Mesendoderm (in vitro differentiated cells): ENCODE results near the gene ANKS1A.

Experiments used
- DNase-seq: peaks from one replicate; pipeline ENCODE4 v3.0.0; 2013
- H2AK5ac ChIP-seq: 2 replicates; pipeline ENCODE4 v1.6.1; 2013; ENCODE audit warnings: low read length, inconsistent platforms
- H2BK120ac ChIP-seq: 2 replicates; pipeline ENCODE4 v1.6.1; 2013; ENCODE audit warnings: low read depth, mild to moderate bottlenecking, low read length, moderate library complexity, mixed read lengths
- H2BK15ac ChIP-seq: replicated peaks from 2 replicates; pipeline ENCODE4 v1.6.1; 2013; ENCODE audit warnings: low read depth, mild to moderate bottlenecking, moderate library complexity
- H2BK5ac ChIP-seq: 2 replicates; pipeline ENCODE4 v1.6.1; 2013; ENCODE audit warnings: low read length, inconsistent platforms
- H3K18ac ChIP-seq: 2 replicates; pipeline ENCODE4 v1.6.1; 2013; ENCODE audit warnings: mild to moderate bottlenecking, low read length, mixed read lengths
- H3K23ac ChIP-seq: one replicate; pipeline ENCODE4 v1.6.1; 2013; ENCODE audit warnings: low read length
- H3K27ac ChIP-seq: 2 replicates; pipeline ENCODE4 v1.5.1; 2013; ENCODE audit warnings: low read depth, mild to moderate bottlenecking, inconsistent platforms, low read length, moderate library complexity
- H3K27me3 ChIP-seq: 2 replicates; pipeline ENCODE4 v1.6.1; 2013; ENCODE audit warnings: low read length, control low read depth, mild to moderate bottlenecking, inconsistent platforms; ENCODE audit not compliant: insufficient read depth, poor library complexity
- H3K36me3 ChIP-seq: 2 replicates; pipeline ENCODE4 v1.6.1; 2013; ENCODE audit warnings: low read length, inconsistent platforms; ENCODE audit not compliant: control insufficient read depth, insufficient read depth
- H3K4ac ChIP-seq: one replicate; pipeline ENCODE4 v1.6.1; 2013; ENCODE audit warnings: low read depth, mild to moderate bottlenecking, low read length, moderate library complexity
- H3K4me1 ChIP-seq: 2 replicates; pipeline ENCODE4 v1.6.1; 2013; ENCODE audit warnings: low read depth, low read length, inconsistent platforms; ENCODE audit not compliant: control insufficient read depth
- H3K4me2 ChIP-seq: 2 replicates; pipeline ENCODE4 v1.6.1; 2013; ENCODE audit warnings: low read length
- H3K4me3 ChIP-seq: 2 replicates; pipeline ENCODE4 v1.5.1; 2013; ENCODE audit warnings: mild to moderate bottlenecking, low read length
- H3K56ac ChIP-seq: one replicate; pipeline ENCODE4 v1.6.1; 2013; ENCODE audit warnings: low read length
- H3K79me1 ChIP-seq: 2 replicates; pipeline ENCODE4 v1.6.1; 2013; ENCODE audit warnings: low read length, inconsistent platforms
- H3K79me2 ChIP-seq: 2 replicates; pipeline ENCODE4 v1.6.1; 2013; ENCODE audit warnings: mild to moderate bottlenecking, low read length; ENCODE audit not compliant: control insufficient read depth, insufficient read depth
- H3K9ac ChIP-seq: 2 replicates; pipeline ENCODE4 v1.6.1; 2013; ENCODE audit warnings: low read length, inconsistent platforms
- H4K5ac ChIP-seq: one replicate; pipeline ENCODE4 v1.6.1; 2013; ENCODE audit warnings: low read length
- H4K8ac ChIP-seq: one replicate; pipeline ENCODE4 v1.6.1; 2013; ENCODE audit warnings: low read depth, mild to moderate bottlenecking, control low read depth, low read length, moderate library complexity
- WGBS: extraction: QIAGEN DNeasy Blood & Tissue Kit; methylation state at CpG from one replicate; pipeline ENCODE4 v1.1.7; 2013; ENCODE audit warnings: low lambda C conversion rate, missing lambda C conversion rate; ENCODE audit not compliant: insufficient coverage; ENCODE audit errors: extremely low coverage; 5-methylcytosine and 5-hydroxymethylcytosine counted together

The ANKS1A gene

GRCh38 chr6:34912715-34913464 is 23.8 kb downstream of the ANKS1A start:
- 100% methylated on average over 1 of the region's 3 CpGs for WGBS
- H3K4me1 ChIP-seq = no peaks in the 10 kb centered on the region
- no peak overlapping the region for H3K23ac ChIP-seq
- no peak overlapping the region for H3K9ac ChIP-seq
- H3K18ac ChIP-seq = no peak overlapping the region
- H3K56ac ChIP-seq = no peak overlapping the region
- H3K4me2 ChIP-seq = no peak overlapping the region
- H2BK15ac ChIP-seq = no peak overlapping the region
- H4K8ac ChIP-seq = no peak overlapping the region
- no peak for DNase-seq
- H3K36me3 ChIP-seq = no peaks in the 10 kb centered on the region
- no peak overlapping the region for H2BK120ac ChIP-seq
- H3K4ac ChIP-seq = no peak overlapping the region
- H3K79me1 ChIP-seq = peaks cover 16% of the 10 kb centered on the region
- H3K27ac ChIP-seq = no peak overlapping the region
- no peaks in the 10 kb centered on the region for H3K27me3 ChIP-seq
- no peak overlapping the region for H4K5ac ChIP-seq
- H3K4me3 ChIP-seq = no peak overlapping the region
- no peak overlapping the region for H2AK5ac ChIP-seq
- H2BK5ac ChIP-seq = no peak overlapping the region
- peaks cover 9% of the 10 kb centered on the region for H3K79me2 ChIP-seq

GRCh38 chr6:34914358-34914757 is 25.3 kb downstream of the ANKS1A start:
- no CpG with 5 or more reads among the region's 4 CpGs for WGBS
- no peak for DNase-seq

GRCh38 chr6:34916348-34916967 is 27.4 kb downstream of the ANKS1A start:
- Histone ChIP-seq H4K5ac (no peak overlapping the region), H3K56ac (no peak overlapping the region), H3K9ac (no peak overlapping the region), H3K23ac (no peak overlapping the region), H2BK120ac (no peak overlapping the region), H2AK5ac (no peak overlapping the region), H3K79me1 (peaks cover 6% of the 10 kb centered on the region), H3K4me2 (no peak overlapping the region), H3K79me2 (peaks cover 4% of the 10 kb centered on the region), H2BK5ac (no peak overlapping the region), H2BK15ac (no peak overlapping the region), H3K36me3 (no peaks in the 10 kb centered on the region), H3K4me1 (no peaks in the 10 kb centered on the region), H3K4me3 (no peak overlapping the region), H4K8ac (no peak overlapping the region), H3K18ac (no peak overlapping the region), H3K27ac (no peak overlapping the region), H3K27me3 (no peaks in the 10 kb centered on the region), H3K4ac (no peak overlapping the region)
- no peak for DNase-seq
- no CpG with 5 or more reads among the region's 4 CpGs for WGBS

More at GRCh38 chr6:34914358-34914757, 25.3 kb downstream of the ANKS1A start:
- Histone ChIP-seq H3K9ac (no peak overlapping the region), H3K4ac (no peak overlapping the region), H3K4me3 (no peak overlapping the region), H3K79me1 (peaks cover 16% of the 10 kb centered on the region), H2BK15ac (no peak overlapping the region), H2BK5ac (no peak overlapping the region), H4K8ac (no peak overlapping the region), H3K18ac (no peak overlapping the region), H3K23ac (no peak overlapping the region), H3K79me2 (peaks cover 9% of the 10 kb centered on the region), H2AK5ac (no peak overlapping the region), H2BK120ac (no peak overlapping the region), H4K5ac (no peak overlapping the region), H3K36me3 (no peaks in the 10 kb centered on the region), H3K56ac (no peak overlapping the region), H3K4me1 (no peaks in the 10 kb centered on the region), H3K4me2 (no peak overlapping the region), H3K27me3 (no peaks in the 10 kb centered on the region), H3K27ac (no peak overlapping the region)

- Histone ChIP-seq H3K4me1 (no peaks in the 10 kb centered on the region), H3K4me2 (no peak overlapping the region), H3K79me2 (peaks cover 4% of the 10 kb centered on the region), H2AK5ac (no peak overlapping the region), H3K56ac (no peak overlapping the region), H3K4me3 (no peak overlapping the region), H3K23ac (no peak overlapping the region), H4K8ac (no peak overlapping the region), H4K5ac (no peak overlapping the region), H3K27me3 (no peaks in the 10 kb centered on the region), H3K9ac (no peak overlapping the region), H3K27ac (no peak overlapping the region), H2BK5ac (no peak overlapping the region), H2BK15ac (no peak overlapping the region), H3K18ac (no peak overlapping the region), H3K4ac (no peak overlapping the region), H3K36me3 (no peaks in the 10 kb centered on the region), H2BK120ac (no peak overlapping the region), H3K79me1 (peaks cover 3% of the 10 kb centered on the region)
- no CpG with 5 or more reads among the region's 6 CpGs for WGBS
- no peak for DNase-seq
These were observed 28.7 kb downstream of the ANKS1A start for GRCh38 chr6:34917626-34918285.

- no peaks in the 10 kb centered on the region for H3K4me1 ChIP-seq
- H4K8ac ChIP-seq = no peak overlapping the region
- no CpG with 5 or more reads among the region's 1 CpG for WGBS
- no peak overlapping the region for H2BK5ac ChIP-seq
- no peak overlapping the region for H3K9ac ChIP-seq
- peaks cover 3% of the 10 kb centered on the region for H3K79me1 ChIP-seq
- no peak overlapping the region for H3K4me3 ChIP-seq
- no peak overlapping the region for H3K56ac ChIP-seq
- H2BK120ac ChIP-seq = no peak overlapping the region
- H3K27ac ChIP-seq = no peak overlapping the region
- H3K23ac ChIP-seq = no peak overlapping the region
- H3K36me3 ChIP-seq = no peaks in the 10 kb centered on the region
- H3K18ac ChIP-seq = no peak overlapping the region
- H3K4ac ChIP-seq = no peak overlapping the region
- no peaks in the 10 kb centered on the region for H3K27me3 ChIP-seq
- H3K4me2 ChIP-seq = no peak overlapping the region
- DNase-seq = no peak
- H2AK5ac ChIP-seq = no peak overlapping the region
- peaks cover 1% of the 10 kb centered on the region for H3K79me2 ChIP-seq
- no peak overlapping the region for H2BK15ac ChIP-seq
- no peak overlapping the region for H4K5ac ChIP-seq
These were observed 30.6 kb downstream of the ANKS1A start for GRCh38 chr6:34919651-34920050.
